PC-9 (cell line): Measurements from ENCODE around the gene UBE2S. TPM values are rescaled to one million over a fixed set of nuclear protein-coding genes. Genes with fewer than 3 reads are reported as not detected.

Source experiments
- BruUV-seq: library from RNA; stranded (reverse); fragments of 400-500 nt; replicated peaks from 2 replicates; lab custom pipeline; 2021; lab: Mats Ljungman, UMichigan
- CTCF ChIA-PET: fragments of 300-600 bp; sonication (Branson Sonifier 250); formaldehyde crosslinking; loops from one replicate; lab custom pipeline; 2022; ENCODE audit warnings: antibody characterized with exemption; lab: Charles Lee
- POLR2A ChIA-PET: fragments of 300-600 bp; sonication (Branson Sonifier 250); formaldehyde crosslinking; loops from one replicate; lab custom pipeline; 2022; ENCODE audit warnings: antibody characterized with exemption; ENCODE audit not compliant: unreplicated experiment; lab: Charles Lee
- DNase-seq, 2 experiments: peaks; one replicate each; pipeline versions ENCODE4 v3.0.0 to v3.0.0-alpha.2; 2015 to 2022; ENCODE audit warnings: mixed read lengths in 1 of 2
- H2AFZ ChIP-seq: fragments of 200-600 bp; sonication (generic); 2 replicates; pipeline ENCODE4 v1.8.1; 2017; ENCODE audit warnings: antibody characterized with exemption
- H3F3A ChIP-seq: fragments of 200-600 bp; sonication (generic); 2 replicates; pipeline ENCODE4 v1.8.1; 2017; ENCODE audit warnings: antibody characterized with exemption, mild to moderate bottlenecking, low read depth; ENCODE audit not compliant: insufficient read depth
- H3K27ac ChIP-seq: fragments of 200-600 bp; sonication (generic); 2 replicates; pipeline ENCODE4 v1.6.1; 2016; ENCODE audit warnings: mixed run types
- H3K27me3 ChIP-seq: fragments of 200-600 bp; sonication (generic); 2 replicates; pipeline ENCODE4 v1.6.1; 2016; ENCODE audit warnings: low read depth, mixed run types; ENCODE audit not compliant: insufficient read depth
- H3K36me3 ChIP-seq: fragments of 200-600 bp; sonication (generic); 2 replicates; pipeline ENCODE4 v1.6.1; 2016; ENCODE audit warnings: low read depth, mixed run types
- H3K4me1 ChIP-seq: fragments of 200-600 bp; sonication (generic); replicated peaks from 2 replicates; pipeline ENCODE4 v1.6.1; 2016; ENCODE audit warnings: mixed run types; ENCODE audit not compliant: insufficient read depth
- H3K4me2 ChIP-seq: fragments of 200-600 bp; sonication (generic); 2 replicates; pipeline ENCODE4 v1.6.1; 2017; ENCODE audit warnings: mixed run types
- H3K4me3 ChIP-seq: fragments of 200-600 bp; sonication (generic); 2 replicates; pipeline ENCODE4 v1.6.1; 2016; ENCODE audit warnings: mixed run types
- H3K79me2 ChIP-seq: fragments of 200-600 bp; sonication (generic); 2 replicates; pipeline ENCODE4 v1.6.1; 2017; ENCODE audit warnings: low read depth, mixed run types
- H3K9me2 ChIP-seq: fragments of 200-600 bp; sonication (generic); 2 replicates; pipeline ENCODE4 v1.8.1; 2017; ENCODE audit warnings: mild to moderate bottlenecking; ENCODE audit not compliant: insufficient read depth
- H3K9me3 ChIP-seq: fragments of 200-600 bp; sonication (generic); 2 replicates; pipeline ENCODE4 v1.8.1; 2016; ENCODE audit warnings: low read depth; ENCODE audit not compliant: insufficient read depth
- H4K20me1 ChIP-seq: fragments of 200-600 bp; sonication (generic); 2 replicates; pipeline ENCODE4 v1.8.1; 2017; ENCODE audit not compliant: insufficient read depth
- EZH2 ChIP-seq: fragments of 200-600 bp; sonication (generic); IDR thresholded peaks from 2 replicates; pipeline ENCODE4 v1.8.0; 2017; ENCODE audit warnings: antibody characterized with exemption, low read depth
- intact Hi-C: fragments of 100-400 bp; cut with micrococcal nuclease; formaldehyde crosslinking; loops from one replicate; pipeline ENCODE4 v1.10.0; 2022; ENCODE audit not compliant: unreplicated experiment
- total RNA-seq: library from RNA; stranded (reverse); gene quantifications from 2 replicates; pipeline ENCODE4 v1.2.3, GENCODE V29; 2021
- TF ChIP-seq, protein P1 (sequence below): fragments of 200-600 bp; sonication (generic); conservative IDR thresholded peaks from 2 replicates; pipeline ENCODE4 v1.6.1; 2017; ENCODE audit warnings: mixed run types, antibody characterized with exemption, mild to moderate bottlenecking, moderate library complexity

The UBE2S gene
- total RNA-seq, 1 experiment from 2014 or later, result 359 TPM

DNA sequence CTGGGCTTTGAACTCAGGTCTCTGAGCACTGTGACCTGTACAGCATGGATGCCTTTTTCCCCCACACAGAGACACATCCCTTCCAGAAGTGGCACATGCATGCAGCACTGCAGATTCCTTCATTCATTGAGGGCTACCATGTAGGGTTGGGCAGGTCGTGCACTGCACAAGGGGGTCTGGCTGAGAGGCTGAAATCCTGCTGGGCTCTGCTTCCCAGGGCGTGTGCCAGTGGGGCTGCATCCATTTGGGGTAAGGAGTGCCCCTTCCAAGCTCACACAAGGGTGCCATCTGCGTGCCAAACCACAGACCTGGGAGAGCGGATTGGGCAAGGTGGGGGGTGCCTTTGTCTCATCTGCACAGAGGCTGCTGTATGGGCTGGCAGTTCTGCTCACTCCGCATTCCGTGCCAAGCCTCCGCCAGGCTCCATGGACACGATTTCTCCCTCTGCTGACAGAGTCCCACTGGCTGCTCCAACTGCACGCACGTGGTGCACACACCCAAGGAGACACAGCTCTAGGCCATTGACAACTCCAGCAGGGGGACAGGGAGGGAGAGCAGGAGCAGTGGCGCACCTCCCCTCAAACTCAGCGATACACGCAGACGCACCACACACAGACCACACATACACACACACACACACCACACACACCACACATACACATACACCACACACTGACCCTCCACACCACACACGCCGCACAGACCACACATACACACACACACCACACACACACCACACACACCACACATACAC is 40.0 kb upstream of the UBE2S start:
- H3K4me1 ChIP-seq, result no peaks in the 10 kb centered on the region
- intact Hi-C loops, result no loop called here
- peaks cover 38% of the 10 kb centered on the region for H3K27me3 ChIP-seq
- ChIA-PET CTCF (interaction anchor here (0.7 kb wide), 1 partner anchor 180 kb away, joined by 6 read pairs; no protein-coding TSS in a partner anchor), POLR2A (no interaction called here)
- no peaks in the 10 kb centered on the region for H3K79me2 ChIP-seq
- no peaks in the 10 kb centered on the region for H3K9me2 ChIP-seq
- H3K9me3 ChIP-seq, result no peaks in the 10 kb centered on the region; the same call in 1 of the 2 replicates
- no peak overlapping the region for H2AFZ ChIP-seq
- no peaks in the 10 kb centered on the region for H4K20me1 ChIP-seq
- no peak overlapping the region for H3K4me3 ChIP-seq
- BruUV-seq, result no TSS peak
- TF ChIP-seq, protein P1, sequence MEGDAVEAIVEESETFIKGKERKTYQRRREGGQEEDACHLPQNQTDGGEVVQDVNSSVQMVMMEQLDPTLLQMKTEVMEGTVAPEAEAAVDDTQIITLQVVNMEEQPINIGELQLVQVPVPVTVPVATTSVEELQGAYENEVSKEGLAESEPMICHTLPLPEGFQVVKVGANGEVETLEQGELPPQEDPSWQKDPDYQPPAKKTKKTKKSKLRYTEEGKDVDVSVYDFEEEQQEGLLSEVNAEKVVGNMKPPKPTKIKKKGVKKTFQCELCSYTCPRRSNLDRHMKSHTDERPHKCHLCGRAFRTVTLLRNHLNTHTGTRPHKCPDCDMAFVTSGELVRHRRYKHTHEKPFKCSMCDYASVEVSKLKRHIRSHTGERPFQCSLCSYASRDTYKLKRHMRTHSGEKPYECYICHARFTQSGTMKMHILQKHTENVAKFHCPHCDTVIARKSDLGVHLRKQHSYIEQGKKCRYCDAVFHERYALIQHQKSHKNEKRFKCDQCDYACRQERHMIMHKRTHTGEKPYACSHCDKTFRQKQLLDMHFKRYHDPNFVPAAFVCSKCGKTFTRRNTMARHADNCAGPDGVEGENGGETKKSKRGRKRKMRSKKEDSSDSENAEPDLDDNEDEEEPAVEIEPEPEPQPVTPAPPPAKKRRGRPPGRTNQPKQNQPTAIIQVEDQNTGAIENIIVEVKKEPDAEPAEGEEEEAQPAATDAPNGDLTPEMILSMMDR, result no peak
- no peak for TF ChIP-seq EZH2
- peaks cover 20% of the 10 kb centered on the region for H3F3A ChIP-seq
- no peaks in the 10 kb centered on the region for H3K36me3 ChIP-seq
- H3K27ac ChIP-seq, result no peak overlapping the region
- peak; percentile 61 to 68 for DNase-seq
- H3K4me2 ChIP-seq, result no peak overlapping the region

DNA sequence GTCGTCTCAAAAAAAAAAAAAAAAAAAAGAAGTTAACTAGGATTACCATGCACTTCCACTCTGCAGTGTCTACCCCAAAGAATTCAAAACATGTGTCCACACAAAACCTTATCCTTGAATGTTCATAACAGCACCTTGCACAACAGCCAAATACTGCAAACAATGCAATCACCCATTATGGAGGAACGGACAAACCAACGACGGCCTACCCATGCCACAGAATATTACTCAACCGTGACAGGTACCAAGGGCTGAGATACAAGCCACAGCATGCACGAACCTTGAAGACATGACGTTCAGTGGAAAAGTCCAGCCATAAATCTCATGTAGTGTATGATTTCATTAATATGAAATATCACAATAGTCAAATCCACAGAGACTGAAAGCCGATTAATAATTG is 38.5 kb upstream of the UBE2S start:
- no peak for DNase-seq
- Histone ChIP-seq H2AFZ (no peak overlapping the region), H3K79me2 (no peaks in the 10 kb centered on the region), H3K9me2 (no peaks in the 10 kb centered on the region), H3K27ac (no peak overlapping the region), H3F3A (peaks cover 20% of the 10 kb centered on the region), H3K9me3 (no peaks in the 10 kb centered on the region; the same call in 1 of the 2 replicates), H4K20me1 (no peaks in the 10 kb centered on the region), H3K4me1 (no peaks in the 10 kb centered on the region), H3K4me2 (no peak overlapping the region), H3K36me3 (no peaks in the 10 kb centered on the region), H3K4me3 (no peak overlapping the region), H3K27me3 (peaks cover 49% of the 10 kb centered on the region)
- ChIA-PET CTCF (interaction anchor here (0.6 kb wide), 1 partner anchor 22 kb away, joined by 3 read pairs; no protein-coding TSS in a partner anchor), POLR2A (no interaction called here)
- TF ChIP-seq, protein P1, result no peak
- no peak for TF ChIP-seq EZH2
- intact Hi-C loops, result no loop called here
- BruUV-seq, result no TSS peak

DNA sequence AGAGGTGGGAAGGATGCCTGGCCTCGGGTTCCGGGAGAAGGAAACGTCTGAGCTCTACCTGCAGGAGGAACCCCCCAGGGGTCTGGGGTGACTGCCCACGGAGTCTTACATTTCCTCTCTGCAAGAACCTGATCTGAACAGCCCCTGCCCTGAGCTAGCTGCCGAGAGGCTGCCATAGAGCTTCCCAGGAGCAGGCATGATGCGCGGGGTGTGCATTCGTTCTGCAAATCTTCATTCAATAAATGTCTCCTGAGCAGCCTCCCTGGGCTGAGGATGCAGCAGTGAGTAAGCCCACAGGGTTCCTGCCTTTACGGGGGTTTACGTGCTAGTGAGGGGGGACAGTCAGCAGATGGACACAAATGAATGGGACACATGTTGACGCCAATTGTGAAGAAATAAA is 37.1 kb upstream of the UBE2S start:
- BruUV-seq, result no TSS peak
- Histone ChIP-seq H4K20me1 (no peaks in the 10 kb centered on the region; the same call in 1 of the 2 replicates), H3F3A (peaks cover 19% of the 10 kb centered on the region), H3K27ac (no peak overlapping the region), H3K27me3 (peaks cover 52% of the 10 kb centered on the region), H3K4me2 (no peak overlapping the region), H3K9me2 (no peaks in the 10 kb centered on the region), H3K79me2 (no peaks in the 10 kb centered on the region), H2AFZ (no peak overlapping the region), H3K4me1 (no peaks in the 10 kb centered on the region), H3K9me3 (no peaks in the 10 kb centered on the region; the same call in 1 of the 2 replicates), H3K36me3 (no peaks in the 10 kb centered on the region), H3K4me3 (no peak overlapping the region)
- ChIA-PET POLR2A (no interaction called here), CTCF (no interaction called here)
- intact Hi-C loops, result no loop called here
- no peak for DNase-seq
- TF ChIP-seq, protein P1, result no peak
